Measurements from ENCODE around the gene ATG4C. TPM values are rescaled to one million over a fixed set of nuclear protein-coding genes. Genes with fewer than 3 reads are reported as not detected.

ATG4C gene
- total and polyA plus RNA-seq, 2 of the 4 experiments (the other 2 are of a cell fraction), result 4.7 to 7.2 TPM

GRCh38 chr1:62905872-62906271 is 121.9 kb downstream of the ATG4C start:
- no peak overlapping the region for H4K91ac ChIP-seq (ENCODE audit: insufficient read depth, low read depth, low read length)
- peaks cover 4% of the 10 kb centered on the region for H3K27me3 ChIP-seq (ENCODE audit: control insufficient read depth, insufficient read depth, low read length)
- H2BK120ac ChIP-seq (ENCODE audit: low read depth, low read length), result no peak overlapping the region
- WGBS, 2 experiments (ENCODE audit: extremely low coverage in 2 of 2, insufficient read length in 1 of 2), result 100% methylated on average over 4 of the region's 8 CpGs; no CpG with 5 or more reads in 1 of the 2 experiments
- H3K4me1 ChIP-seq (ENCODE audit: control insufficient read depth, insufficient read depth, low read length), result no peaks in the 10 kb centered on the region
- no peak overlapping the region for H2BK5ac ChIP-seq (ENCODE audit: low read depth, low read length, poor library complexity, severe bottlenecking)
- H2AK9ac ChIP-seq (replicated peaks; ENCODE audit: low read depth, low read length, poor library complexity), result no peak overlapping the region
- no peak overlapping the region for H2BK20ac ChIP-seq (ENCODE audit: low read depth, low read length)
- no peak overlapping the region for H3K56ac ChIP-seq (ENCODE audit: extremely low read depth, insufficient read depth, low read length)
- no peaks in the 10 kb centered on the region for H3K9me1 ChIP-seq (ENCODE audit: insufficient read depth, low read length)
- no peak overlapping the region for H3K4ac ChIP-seq (ENCODE audit: low read depth, low read length)
- H3K27ac ChIP-seq (ENCODE audit: insufficient read depth, low read length), result no peak overlapping the region
- no peaks in the 10 kb centered on the region for H3K36me3 ChIP-seq (ENCODE audit: control insufficient read depth, insufficient read depth, low read length)
- no peak overlapping the region for H3K18ac ChIP-seq (ENCODE audit: low read depth, low read length)
- ChIA-PET POLR2A (ENCODE audit: unreplicated experiment) (no interaction called here), CTCF (interaction anchor here (0.7 to 2.8 kb wide), 8 partner anchors 10 to 64 kb away, joined by 3 to 8 read pairs (median 4); no protein-coding TSS in a partner anchor)
- TF ChIP-seq CTCF (conservative IDR thresholded peaks at IDR 0.05; ENCODE audit: low read depth, low read length), result no peak
- no peak for TF ChIP-seq ELK1 (IDR thresholded peaks at IDR 0.05; ENCODE audit: borderline replicate concordance, low read depth, low read length)
- no peak for TF ChIP-seq RCOR1 (IDR thresholded peaks at IDR 0.05; ENCODE audit: insufficient replicate concordance, low read length)
- TF ChIP-seq MAFK (IDR thresholded peaks at IDR 0.05; ENCODE audit: low read depth, low read length), result no peak
- intact Hi-C loops (cut with micrococcal nuclease), result loop anchor here (1.0 kb wide), 1 partner anchor 65 kb away; no protein-coding TSS in a partner anchor
- H3K9ac ChIP-seq (ENCODE audit: low read depth, low read length), result no peak overlapping the region
- no peaks in the 10 kb centered on the region for H4K20me1 ChIP-seq (ENCODE audit: insufficient read depth, low read length)
- no peak overlapping the region for H2AFZ ChIP-seq (replicated peaks; ENCODE audit: low read length, poor library complexity)
- H3K14ac ChIP-seq (replicated peaks; ENCODE audit: low read depth, low read length), result no peak overlapping the region
- dilution Hi-C loops (cut with HindIII; ENCODE audit: low sequenced_read_pairs, unreplicated experiment), result no loop called here
- no TSS peak for BruUV-seq (replicated peaks)
- in situ Hi-C loops (cut with MboI; ENCODE audit: low sequenced_read_pairs), result no loop called here
- no peak overlapping the region for H2BK15ac ChIP-seq (ENCODE audit: low read depth, low read length)
- H3K4me2 ChIP-seq (ENCODE audit: low read depth, low read length), result no peak overlapping the region
- H3K4me3 ChIP-seq (ENCODE audit: insufficient read depth, low read depth, low read length), result no peak overlapping the region
- no peak for DNase-seq
- no peaks in the 10 kb centered on the region for H3K9me3 ChIP-seq (ENCODE audit: control insufficient read depth, insufficient read depth, low read length)
- no peak for ATAC-seq (ENCODE audit: low read depth)
- H2AK5ac ChIP-seq (ENCODE audit: low read depth, low read length), result no peak overlapping the region
- H4K5ac ChIP-seq (ENCODE audit: low read depth, low read length), result no peak overlapping the region
- H4K8ac ChIP-seq (ENCODE audit: low read depth in 2 of 2, low read length in 2 of 2), result no peak overlapping the region
- H3K23ac ChIP-seq (ENCODE audit: low read depth, low read length), result no peak overlapping the region
- H3K79me1 ChIP-seq (ENCODE audit: low read depth in 1 of 2, low read length in 2 of 2), result no peaks in the 10 kb centered on the region

Measured in IMR-90 (cell line).